HG03095 (cell line): ENCODE measurements around the gene UGT1A8.
"Not testable (repeated sequence)": the region's sequence is repeated elsewhere in the genome, so short reads cannot be mapped to it uniquely, and the experiment has no call there.

Experiments used
- ATAC-seq: cut with Tn5 transposase; IDR thresholded peaks from one replicate; pipeline ENCODE4 v1.9.1; 2021; ENCODE audit warnings: moderate library complexity; ENCODE audit not compliant: unreplicated experiment

The UGT1A8 gene

DNA sequence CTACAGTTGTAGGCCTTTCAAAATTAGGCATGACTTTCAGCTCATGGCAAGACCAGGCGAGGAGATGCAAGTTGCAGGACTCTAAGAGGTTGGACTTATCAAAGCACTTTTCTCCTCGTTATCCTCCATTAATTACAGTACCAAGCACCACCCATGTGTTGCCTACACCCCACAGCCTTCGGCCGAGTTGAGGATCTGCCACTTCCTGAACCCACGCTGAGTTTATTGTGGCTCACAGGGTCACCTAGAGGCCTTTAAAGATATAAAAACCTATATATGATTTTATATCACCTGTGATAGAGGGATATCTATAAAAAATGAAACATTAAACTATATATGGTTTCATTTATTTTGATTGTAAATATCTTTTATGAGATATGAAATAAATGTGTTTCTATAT, 21.4 kb downstream of the UGT1A8 start:
- no peak for ATAC-seq

DNA sequence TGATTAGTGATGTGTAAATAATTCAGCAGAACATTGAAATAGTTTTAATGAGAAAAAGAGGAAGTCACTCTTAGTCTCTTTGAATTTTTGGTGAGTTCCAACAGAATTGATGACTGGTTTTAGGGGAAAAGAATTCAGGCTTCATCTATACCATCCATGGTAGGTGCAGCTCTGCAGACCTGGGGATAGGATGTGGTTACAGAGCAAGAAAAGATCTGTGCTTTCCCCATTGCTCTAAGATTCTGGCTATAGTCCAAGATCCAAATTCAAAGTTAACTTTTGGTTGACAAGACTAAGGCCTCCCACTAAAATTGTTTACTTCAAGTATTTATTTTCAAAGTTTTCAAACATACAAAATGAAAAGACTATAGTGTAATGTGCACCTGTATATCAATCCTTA, 22.4 kb downstream of the UGT1A8 start:
- ATAC-seq = no peak

GRCh38 chr2:233643128-233643527, 25.7 kb downstream of the UGT1A8 start:
- ATAC-seq = no peak

DNA sequence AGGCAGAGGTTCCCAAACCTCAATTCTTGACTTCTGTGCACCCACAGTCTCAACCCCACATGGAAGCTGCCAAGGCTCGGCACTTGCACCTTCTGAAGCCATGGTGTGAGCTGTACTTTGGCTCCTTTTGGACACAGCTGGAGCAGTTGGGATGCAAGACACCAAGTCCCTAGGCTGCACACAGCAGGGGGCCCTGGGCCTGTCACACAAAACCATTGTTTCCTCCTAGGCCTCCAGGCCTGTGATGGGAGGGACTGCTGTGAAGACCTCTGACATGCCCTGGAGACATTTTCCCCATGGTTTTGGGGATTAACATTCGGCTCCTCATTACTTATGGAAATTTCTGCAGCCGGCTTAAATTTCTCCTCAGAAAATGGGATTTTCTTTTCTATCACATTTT, 28.6 kb downstream of the UGT1A8 start:
- ATAC-seq = not testable (repeated sequence)

DNA sequence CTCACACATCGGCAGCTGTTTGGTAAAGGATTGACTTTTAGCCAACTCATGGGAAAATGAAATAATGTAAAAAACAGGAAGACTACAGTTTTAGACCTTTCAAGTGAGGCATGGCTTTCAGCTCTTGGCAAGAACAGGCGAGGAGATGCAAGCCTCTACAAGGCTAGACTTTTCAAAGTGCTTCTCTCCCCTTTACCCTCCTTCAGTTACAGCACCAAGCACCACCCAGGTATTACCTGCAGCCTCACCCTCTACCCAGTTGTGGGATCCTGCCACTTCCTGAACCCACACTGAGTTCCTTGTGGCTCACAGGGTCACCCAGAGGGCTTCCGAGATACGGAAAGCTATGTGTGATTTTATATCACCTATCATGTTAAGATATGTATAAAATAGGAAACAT, 33.5 kb downstream of the UGT1A8 start:
- ATAC-seq = no peak

DNA sequence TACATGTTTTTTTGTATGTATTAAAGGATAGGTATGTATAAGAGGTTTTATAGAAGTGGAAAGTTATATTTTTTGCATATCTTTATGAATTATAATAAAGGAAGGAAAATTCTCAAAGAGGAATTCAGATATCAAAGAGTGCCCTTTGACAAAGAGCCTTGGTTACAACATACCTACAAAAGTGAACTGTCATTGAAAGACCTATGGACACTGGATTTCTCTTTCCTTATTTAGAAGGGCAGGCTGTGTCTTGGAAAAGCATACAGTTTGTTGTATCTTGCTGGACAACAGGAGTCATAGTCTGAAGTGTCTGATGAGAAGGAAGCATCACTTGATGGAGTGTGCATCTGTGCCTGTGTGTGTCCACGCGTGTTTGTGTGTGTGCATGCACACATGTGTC, 34.0 kb downstream of the UGT1A8 start:
- no peak for ATAC-seq

GRCh38 chr2:233654501-233654900, 37.1 kb downstream of the UGT1A8 start:
- ATAC-seq = no peak

DNA sequence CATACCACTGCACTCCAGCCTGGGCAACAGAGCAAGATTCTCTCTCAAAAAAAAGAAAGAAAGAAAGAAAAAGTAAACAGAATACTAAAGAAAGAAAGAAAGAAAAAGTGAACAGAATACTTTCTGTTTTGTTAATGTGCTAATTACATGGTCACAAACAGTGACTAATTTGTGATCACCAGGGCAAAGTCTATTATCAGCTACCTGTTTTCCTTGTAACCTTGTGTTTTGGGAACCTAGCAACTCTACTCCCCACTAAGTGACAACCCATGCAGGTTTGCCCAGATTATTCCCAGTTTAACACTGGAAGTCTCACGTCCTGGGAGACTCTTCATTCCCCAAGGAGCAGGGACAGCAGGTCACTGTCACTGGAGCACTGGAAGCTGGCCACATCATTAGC, 37.6 kb downstream of the UGT1A8 start:
- ATAC-seq = no peak

- ATAC-seq = not testable (repeated sequence)
Measured at GRCh38 chr2:233655943-233656342, 38.5 kb downstream of the UGT1A8 start.

DNA sequence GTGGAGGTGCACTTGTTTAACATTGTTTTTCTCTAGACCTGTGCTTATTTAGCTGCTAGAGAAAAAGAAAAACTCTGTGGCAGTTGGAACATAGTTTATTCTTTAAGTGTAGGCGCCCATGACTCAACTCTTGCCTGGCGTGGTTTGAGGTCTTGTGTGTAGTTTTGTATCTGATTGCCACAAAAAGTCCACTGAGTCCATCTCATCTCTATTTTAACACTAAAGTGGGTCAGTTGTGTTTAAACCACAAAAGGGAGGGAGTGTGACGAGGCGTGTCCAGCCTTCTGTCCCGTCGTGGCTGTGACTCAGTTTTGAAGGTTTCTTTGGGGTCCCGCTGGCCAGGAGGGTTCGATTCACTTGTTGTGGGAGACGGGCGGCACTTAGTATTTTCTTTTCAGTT, 39.0 kb downstream of the UGT1A8 start:
- ATAC-seq = no peak

- ATAC-seq = no peak
Measured at GRCh38 chr2:233658610-233659009, 41.2 kb downstream of the UGT1A8 start.

DNA sequence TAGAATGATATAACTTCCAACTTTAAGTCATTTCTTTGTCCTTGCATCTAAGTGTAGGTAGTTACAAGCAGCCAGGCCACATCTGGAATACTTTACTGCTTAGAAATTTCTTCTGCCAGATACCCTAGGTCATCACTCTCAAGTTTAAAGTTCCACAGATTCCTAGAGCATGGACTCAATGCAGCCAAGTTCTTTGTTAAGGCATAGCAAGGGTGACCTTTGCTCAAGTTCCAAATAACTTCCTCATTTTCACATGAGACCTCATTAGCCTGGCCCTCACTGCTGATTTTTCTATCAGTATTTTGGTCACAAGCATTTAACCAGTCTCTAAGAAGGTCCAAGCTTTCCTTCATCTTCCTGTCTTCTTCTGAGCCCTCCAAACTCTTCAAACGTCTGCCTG, 46.5 kb downstream of the UGT1A8 start:
- no peak for ATAC-seq

- ATAC-seq = no peak
Measured at GRCh38 chr2:233668605-233669260, 51.3 kb downstream of the UGT1A8 start.

DNA sequence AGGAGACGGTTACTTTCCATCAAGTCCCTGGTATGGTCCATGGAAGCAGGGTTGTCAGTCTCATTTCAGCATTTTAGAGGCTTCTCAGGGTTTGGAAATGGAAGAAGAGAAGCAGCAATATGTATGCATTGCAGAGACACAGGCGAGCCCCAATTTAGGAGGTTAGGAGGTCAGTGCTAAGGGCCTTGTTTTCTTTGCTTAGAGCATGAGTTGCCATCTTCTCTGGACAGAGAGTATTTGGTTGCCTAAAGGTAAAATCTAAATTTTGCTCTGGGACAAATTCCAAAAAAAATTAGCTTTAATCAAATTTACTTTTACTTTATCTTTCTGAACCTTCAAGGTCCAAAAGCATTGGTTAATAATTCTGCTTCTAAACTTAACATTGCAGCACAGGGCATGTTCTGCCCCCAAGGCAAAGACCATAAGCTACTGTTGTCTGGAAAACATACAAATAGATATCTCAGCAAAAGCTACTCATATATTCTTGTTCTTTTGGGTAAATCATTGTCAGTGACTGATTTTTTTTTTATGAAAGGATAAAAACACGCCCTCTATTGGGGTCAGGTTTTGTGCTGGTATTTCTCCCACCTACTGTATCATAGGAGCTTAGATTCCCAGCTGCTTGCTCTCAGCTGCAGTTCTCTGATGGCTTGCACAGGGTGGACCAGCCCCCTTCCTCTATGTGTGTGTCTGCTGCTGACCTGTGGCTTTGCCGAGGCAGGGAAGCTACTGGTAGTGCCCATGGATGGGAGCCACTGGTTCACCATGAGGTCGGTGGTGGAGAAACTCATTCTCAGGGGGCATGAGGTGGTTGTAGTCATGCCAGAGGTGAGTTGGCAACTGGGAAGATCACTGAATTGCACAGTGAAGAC, 54.1 kb downstream of the UGT1A8 start, which contains the start of gene UGT1A9:
UGT1A9 (plus strand) TSS at position 609 of the 872 bp plus-strand sequence; CDS start at position 646, 37 bp downstream.
- no peak for ATAC-seq

DNA sequence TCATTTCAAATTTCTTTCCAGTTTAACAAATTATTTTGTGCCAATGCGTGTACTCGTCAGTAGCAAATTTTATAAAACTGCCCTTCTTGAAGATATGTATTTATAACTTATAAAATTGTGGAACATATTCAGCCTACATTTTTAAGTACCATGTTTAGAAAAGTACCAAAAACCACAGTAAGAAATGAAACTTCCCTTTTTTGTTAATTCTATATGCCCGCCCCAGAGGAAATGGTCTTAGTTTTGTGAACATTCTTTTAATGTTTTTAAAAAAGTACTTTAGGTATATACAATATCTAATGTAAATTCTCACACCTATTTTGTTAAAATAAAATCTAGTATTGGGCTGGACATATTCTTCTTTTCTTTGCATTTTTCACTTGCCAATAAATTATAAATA, 55.5 kb downstream of the UGT1A8 start:
- ATAC-seq = no peak

DNA sequence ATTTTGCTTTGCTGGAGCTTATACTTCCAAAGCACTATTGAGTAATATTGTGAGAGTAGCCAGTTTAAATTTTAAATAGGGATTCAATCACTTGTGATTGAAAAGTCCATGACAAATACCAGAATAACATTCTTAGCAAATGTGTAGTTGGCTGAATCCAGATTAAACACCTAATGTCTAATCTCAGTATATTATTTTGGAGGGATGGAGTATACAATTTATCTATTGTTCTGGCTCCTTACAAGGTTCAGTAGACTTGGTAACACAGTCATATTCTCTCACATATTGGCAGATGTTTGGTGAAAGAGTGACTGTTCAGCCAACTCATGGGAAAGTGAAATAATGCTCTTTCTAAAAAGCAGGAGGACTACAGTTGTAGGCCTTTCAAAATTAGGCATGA, 56.5 kb downstream of the UGT1A8 start:
- ATAC-seq = no peak

DNA sequence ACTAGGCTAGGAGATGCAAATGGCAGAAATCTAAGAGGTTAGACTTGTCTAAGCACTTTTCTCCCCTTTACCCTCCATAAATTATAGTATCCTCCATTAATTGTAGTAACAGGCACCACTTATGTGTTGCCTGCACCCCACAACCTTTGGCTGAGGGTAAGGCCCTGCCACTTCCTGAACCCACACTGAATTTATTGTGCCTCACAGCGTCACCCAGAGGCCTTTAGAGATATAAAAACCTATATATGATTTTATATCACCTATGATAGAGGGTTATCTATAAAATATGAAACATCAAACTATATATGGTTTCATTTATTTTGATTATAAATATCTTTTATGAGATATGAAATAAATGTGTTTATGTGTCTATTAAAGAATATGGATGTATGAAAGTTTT, 56.9 kb downstream of the UGT1A8 start:
- no peak for ATAC-seq

DNA sequence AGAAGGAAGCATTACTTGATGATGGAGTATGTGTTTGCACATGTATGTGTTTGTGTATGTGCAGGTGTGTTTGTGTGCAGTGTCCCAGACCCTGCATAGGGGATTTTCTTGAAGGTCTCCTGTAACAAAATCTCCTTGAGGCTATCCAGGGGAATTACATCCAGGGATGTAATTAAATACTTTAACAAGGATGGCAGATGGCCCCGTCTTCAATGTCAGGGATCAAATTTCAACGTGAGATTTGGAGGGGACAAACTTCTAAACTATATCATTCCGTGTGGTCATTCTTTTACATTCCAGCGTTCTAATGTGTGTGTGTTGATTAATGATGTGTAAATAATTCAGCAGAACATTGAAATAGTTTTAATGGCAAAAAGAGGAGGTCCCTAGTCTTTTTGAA, 57.6 kb downstream of the UGT1A8 start:
- no peak for ATAC-seq

- no peak for ATAC-seq
Measured at GRCh38 chr2:233676046-233676445, 58.6 kb downstream of the UGT1A8 start.

DNA sequence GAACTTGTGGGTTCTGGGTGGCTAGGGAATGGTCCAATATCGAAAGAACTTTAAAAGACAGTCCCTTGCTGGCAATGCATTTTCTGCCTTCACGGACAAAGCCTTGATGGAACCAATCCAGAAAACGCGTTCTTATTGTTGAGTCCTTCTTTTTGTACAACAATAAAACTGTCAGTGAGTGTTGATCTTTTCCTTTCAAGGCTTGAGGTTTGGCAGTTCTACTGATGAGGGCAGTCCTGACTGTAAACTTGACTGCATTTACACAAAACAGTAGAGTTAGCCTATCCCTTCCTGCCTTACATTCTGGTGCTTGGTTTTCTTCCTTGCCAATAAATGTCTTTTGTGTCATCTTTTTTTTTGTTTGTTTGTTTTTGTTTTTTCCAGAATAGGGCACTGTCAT, 61.8 kb downstream of the UGT1A8 start:
- no peak for ATAC-seq

DNA sequence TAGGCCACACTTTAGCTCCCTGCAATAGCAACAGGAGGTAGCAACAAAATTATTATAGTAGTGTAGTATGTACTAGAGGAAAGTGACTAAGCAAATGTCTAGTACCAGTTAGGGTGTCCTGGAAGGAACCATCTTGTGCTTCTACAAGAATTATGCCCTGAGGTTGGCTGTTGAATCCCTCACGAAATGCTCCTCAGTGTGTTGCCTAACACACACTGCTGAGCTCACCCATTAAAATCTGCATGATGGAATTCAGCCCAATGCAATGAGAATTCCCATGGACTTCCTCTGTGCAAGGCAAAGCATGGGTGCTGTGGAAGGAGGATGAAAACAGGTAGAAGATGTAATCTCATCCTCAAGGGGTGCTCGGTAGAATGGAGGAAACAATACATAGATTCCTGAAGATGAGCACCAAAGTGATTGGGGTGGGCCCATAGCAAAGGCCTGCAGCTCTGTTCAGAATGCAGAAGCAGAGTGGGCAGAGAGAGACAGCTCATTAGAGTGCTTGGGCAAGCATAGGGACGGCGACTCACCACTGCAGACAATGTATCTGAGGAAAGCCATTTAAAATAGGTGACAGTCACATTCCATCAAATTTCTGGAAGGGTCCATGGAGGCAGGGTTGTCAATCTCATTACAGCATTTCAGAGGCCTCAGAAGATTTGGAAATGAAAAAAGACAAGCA, 63.1 kb downstream of the UGT1A8 start:
- ATAC-seq = no peak
